NK-92 (cell line): ENCODE measurements around the gene CDH13.

ENCODE experiments used
- DNase-seq: peaks from one replicate; lab custom pipeline; 2025; ENCODE audit not compliant: unreplicated experiment; lab: John Stamatoyannopoulos, UW

The CDH13 gene

GRCh38 chr16:82987767-82988166 lies 361.0 kb downstream of the CDH13 start:
- no peak for DNase-seq

- DNase-seq = no peak
These were observed 363.4 kb downstream of the CDH13 start for GRCh38 chr16:82990155-82990554.

- no peak for DNase-seq
These were observed 364.6 kb downstream of the CDH13 start for GRCh38 chr16:82991410-82991809.

GRCh38 chr16:82991966-82992675 lies 365.4 kb downstream of the CDH13 start:
- no peak for DNase-seq

GRCh38 chr16:82992786-82993185 lies 366.0 kb downstream of the CDH13 start:
- no peak for DNase-seq

- DNase-seq = no peak
These were observed 366.6 kb downstream of the CDH13 start for GRCh38 chr16:82993415-82993814.

- no peak for DNase-seq
These were observed 367.2 kb downstream of the CDH13 start for GRCh38 chr16:82993926-82994325.

GRCh38 chr16:82995286-82995923 lies 368.6 kb downstream of the CDH13 start:
- no peak for DNase-seq

GRCh38 chr16:82995924-82996441 lies 369.2 kb downstream of the CDH13 start:
- DNase-seq = no peak

GRCh38 chr16:82996814-82997213 lies 370.0 kb downstream of the CDH13 start:
- no peak for DNase-seq

GRCh38 chr16:82999711-83000110 lies 372.9 kb downstream of the CDH13 start:
- no peak for DNase-seq

- no peak for DNase-seq
These were observed 375.9 kb downstream of the CDH13 start for GRCh38 chr16:83002351-83003334.

GRCh38 chr16:83004868-83005652 lies 378.3 kb downstream of the CDH13 start:
- DNase-seq = no peak

GRCh38 chr16:83005653-83006160 lies 378.9 kb downstream of the CDH13 start:
- no peak for DNase-seq

- no peak for DNase-seq
These were observed 384.3 kb downstream of the CDH13 start for GRCh38 chr16:83010776-83011720.

GRCh38 chr16:83011939-83012338 lies 385.2 kb downstream of the CDH13 start:
- no peak for DNase-seq

- no peak for DNase-seq
These were observed 386.3 kb downstream of the CDH13 start for GRCh38 chr16:83013071-83013470.

- no peak for DNase-seq
These were observed 393.2 kb downstream of the CDH13 start for GRCh38 chr16:83019963-83020362.

- no peak for DNase-seq
These were observed 394.3 kb downstream of the CDH13 start for GRCh38 chr16:83021045-83021444.
